Testis (tissue), 2 donors: ENCODE data around the gene ESCO1.

ENCODE experiments used
- POLR2A ChIP-seq: fragments of 450-650 bp; IDR thresholded peaks from one replicate; pipeline ENCODE4 v1.6.1; 2017; ENCODE audit warnings: antibody characterized with exemption, mild to moderate bottlenecking, moderate library complexity
- TF ChIP-seq, protein P1 (sequence below), 3 experiments: fragments of 450-650 bp in 2 of 3; fragments of 200-600 bp in 1 of 3; sonication (generic) in 1 of 3; IDR thresholded peaks; one replicate each; pipeline ENCODE4 v1.5.1; 2016 to 2019; ENCODE audit warnings: antibody characterized with exemption in 3 of 3, mild to moderate bottlenecking in 2 of 3, moderate library complexity in 1 of 3

DNA sequence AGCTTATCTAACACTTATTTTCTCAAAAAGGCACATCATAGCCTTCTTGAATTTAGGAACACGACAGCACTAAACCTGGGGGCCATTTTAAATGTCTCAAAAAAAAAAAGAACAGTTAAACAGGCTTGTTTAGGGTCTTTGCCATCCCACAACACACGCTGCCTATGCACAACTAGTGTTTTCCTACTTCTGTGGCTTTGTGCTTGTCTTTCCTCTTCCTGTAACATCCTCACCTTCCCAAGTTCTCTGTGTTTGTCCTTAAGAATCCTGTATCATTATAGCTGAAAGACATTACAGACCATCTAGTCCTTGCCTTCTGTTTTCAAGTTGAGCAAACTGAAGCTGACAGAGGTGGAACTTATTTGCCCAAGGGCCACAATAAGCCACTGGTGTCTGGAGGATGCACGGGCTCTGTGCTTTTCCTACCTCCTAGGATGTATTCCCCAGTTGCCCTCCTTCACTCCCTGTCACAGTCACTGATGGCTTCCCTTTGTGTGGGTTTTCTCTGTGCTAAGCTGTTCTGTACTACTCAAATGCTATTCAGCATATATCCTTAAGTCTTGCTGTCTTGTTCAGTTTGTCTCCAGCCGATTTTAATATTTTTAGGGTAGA is 34.2 kb upstream of the ESCO1 start:
- TF ChIP-seq, protein P1, sequence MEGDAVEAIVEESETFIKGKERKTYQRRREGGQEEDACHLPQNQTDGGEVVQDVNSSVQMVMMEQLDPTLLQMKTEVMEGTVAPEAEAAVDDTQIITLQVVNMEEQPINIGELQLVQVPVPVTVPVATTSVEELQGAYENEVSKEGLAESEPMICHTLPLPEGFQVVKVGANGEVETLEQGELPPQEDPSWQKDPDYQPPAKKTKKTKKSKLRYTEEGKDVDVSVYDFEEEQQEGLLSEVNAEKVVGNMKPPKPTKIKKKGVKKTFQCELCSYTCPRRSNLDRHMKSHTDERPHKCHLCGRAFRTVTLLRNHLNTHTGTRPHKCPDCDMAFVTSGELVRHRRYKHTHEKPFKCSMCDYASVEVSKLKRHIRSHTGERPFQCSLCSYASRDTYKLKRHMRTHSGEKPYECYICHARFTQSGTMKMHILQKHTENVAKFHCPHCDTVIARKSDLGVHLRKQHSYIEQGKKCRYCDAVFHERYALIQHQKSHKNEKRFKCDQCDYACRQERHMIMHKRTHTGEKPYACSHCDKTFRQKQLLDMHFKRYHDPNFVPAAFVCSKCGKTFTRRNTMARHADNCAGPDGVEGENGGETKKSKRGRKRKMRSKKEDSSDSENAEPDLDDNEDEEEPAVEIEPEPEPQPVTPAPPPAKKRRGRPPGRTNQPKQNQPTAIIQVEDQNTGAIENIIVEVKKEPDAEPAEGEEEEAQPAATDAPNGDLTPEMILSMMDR (IDR thresholded peaks at IDR 0.05) = no peak
- no peak for TF ChIP-seq POLR2A
